ENCODE data around the gene FEM1B. TPM values are rescaled to one million over a fixed set of nuclear protein-coding genes. Genes with fewer than 3 reads are reported as not detected.
"Not testable (repeated sequence)": the region's sequence is repeated elsewhere in the genome, so short reads cannot be mapped to it uniquely, and the experiment has no call there.

The FEM1B gene
- 91.5 TPM for total RNA-seq

DNA sequence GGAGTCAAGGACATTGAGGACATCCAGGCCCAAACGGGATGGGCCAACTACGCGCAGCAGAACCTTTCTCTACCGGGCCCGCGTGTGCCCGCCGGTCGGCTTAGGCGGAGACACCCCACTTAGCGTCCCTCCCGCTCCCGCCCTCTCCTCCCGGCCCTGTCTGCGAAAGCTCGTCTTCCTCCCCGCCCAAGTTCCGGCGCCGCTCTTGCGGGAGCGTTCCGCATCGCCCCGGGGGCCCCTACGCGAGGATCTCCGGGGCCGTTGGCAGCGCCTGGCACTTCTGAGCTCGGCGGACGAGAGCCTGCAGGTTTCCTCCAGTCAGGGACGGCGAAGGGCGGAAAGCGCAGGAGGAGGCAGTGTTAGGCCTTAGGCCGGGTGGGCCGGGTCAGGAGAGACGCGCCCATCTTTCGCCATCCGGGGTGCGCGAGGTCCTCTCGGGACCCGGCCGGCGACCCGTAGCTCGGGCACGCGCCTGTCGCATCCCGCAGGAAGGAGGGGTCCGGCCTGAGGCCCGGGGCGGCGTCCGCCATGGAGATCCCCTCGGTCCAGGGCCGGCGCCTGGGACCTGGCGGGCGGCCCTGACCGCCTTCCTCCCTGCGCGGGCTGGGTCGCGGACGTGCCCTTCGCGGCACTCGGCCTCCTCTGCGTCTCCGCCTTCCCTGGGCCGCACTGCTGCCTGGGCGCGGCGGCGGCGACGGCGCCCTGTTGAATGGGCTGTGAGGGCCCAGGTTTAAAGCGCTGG, at the start of gene FEM1B:
Gene FEM1B (plus strand): TSS at position 143 of the 742 bp plus-strand sequence. CDS start 673 bp downstream, outside the sequence.
- DNase-seq (ENCODE audit: low spot score) = peak; percentile 94

GRCh38 chr15:68228143-68228970, 49.2 kb upstream of the FEM1B start:
- DNase-seq (ENCODE audit: low spot score) = no peak

GRCh38 chr15:68228971-68229385, 48.6 kb upstream of the FEM1B start:
- DNase-seq (ENCODE audit: low spot score) = no peak

- DNase-seq (ENCODE audit: low spot score) = peak; percentile 80
Observed at GRCh38 chr15:68229386-68230156, 48.0 kb upstream of the FEM1B start, which contains the start of gene CLN6. Gene CLN6, minus strand, starts transcription at chr15:68229728. Its CDS starts 144 bp downstream, at chr15:68229584.

GRCh38 chr15:68230157-68231100, 47.1 kb upstream of the FEM1B start:
- no peak for DNase-seq (ENCODE audit: low spot score)

DNA sequence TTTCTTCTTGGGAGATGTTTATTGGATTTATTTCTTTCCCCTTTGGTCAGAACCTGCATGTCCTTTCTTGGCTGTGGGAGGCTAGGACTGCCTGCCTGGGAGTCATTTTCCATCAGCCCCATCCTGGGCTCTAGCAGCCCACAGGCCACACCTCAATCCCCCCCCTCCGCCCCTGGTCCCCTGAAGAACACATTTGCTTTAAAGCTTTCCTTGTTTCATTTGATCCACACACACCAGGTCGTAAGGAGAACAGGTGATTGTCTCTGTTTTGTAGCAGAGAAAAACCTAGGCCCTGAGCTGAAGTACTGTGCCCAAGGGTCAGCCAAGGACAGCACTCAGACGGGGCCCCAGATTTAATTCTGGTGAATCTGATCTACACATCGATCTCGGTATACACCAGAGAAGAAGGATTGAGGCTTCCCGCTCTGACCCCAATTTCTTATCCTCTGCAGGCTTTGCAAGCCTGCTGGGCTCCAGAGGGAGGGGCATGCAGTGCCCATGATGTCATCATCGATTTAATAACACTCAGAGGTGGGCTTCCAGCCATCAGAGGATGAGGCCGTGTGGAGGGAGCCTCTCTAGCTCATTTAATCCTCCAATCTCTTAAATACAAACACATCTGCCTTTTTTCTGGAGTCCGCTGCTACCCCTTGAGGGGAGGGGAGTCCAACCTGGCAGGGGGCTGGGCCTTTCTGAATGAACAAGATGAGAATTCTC, 46.3 kb upstream of the FEM1B start:
- no peak for DNase-seq (ENCODE audit: low spot score)

DNA sequence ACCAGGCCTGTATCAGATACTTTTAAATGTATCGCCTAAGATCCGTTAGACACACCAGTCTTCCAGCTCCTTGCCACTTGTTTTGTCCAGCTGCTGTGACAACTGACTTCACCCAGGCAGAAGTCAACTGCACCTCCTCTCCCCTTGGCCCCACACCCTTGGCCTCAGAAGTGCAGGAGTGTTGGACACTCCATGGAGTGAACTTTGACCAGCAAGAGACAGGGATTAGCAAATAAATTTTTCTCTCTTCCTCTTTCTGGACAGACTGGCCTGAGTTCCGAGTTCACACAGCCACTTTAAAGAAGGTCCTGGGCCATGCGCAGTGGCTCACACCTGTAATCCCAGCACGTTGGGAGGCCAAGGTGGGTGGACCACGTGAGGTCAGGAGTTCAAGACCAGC, 45.1 kb upstream of the FEM1B start:
- no peak for DNase-seq (ENCODE audit: low spot score)

GRCh38 chr15:68232937-68233336, 44.6 kb upstream of the FEM1B start:
- no peak for DNase-seq (ENCODE audit: low spot score)

DNA sequence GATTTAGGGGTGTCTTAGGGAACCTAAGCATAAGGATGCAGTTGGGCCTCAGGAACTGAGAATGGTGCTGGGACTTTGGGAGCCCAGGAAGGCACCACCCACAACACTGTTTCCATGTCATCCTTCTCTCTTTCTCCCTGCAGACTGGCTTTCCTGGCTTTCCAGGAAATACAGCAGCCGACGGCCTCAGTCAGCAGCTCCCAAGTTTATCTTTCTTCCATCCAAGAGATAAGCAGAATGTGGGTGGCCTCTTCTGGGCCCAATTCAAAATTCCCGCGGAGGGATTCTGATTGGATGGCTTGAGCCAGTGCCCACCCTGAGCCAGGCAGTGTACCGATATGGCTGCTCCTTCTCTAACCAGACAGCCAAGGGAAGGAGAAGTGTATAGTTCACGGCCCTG, 43.5 kb upstream of the FEM1B start:
- DNase-seq (ENCODE audit: low spot score) = no peak

- DNase-seq (ENCODE audit: low spot score) = not testable (repeated sequence)
Observed at GRCh38 chr15:68234520-68234919, 43.0 kb upstream of the FEM1B start.

- no peak for DNase-seq (ENCODE audit: low spot score)
Observed at GRCh38 chr15:68235022-68235421, 42.5 kb upstream of the FEM1B start.

GRCh38 chr15:68239025-68239424, 38.5 kb upstream of the FEM1B start:
- DNase-seq (ENCODE audit: low spot score) = no peak

DNA sequence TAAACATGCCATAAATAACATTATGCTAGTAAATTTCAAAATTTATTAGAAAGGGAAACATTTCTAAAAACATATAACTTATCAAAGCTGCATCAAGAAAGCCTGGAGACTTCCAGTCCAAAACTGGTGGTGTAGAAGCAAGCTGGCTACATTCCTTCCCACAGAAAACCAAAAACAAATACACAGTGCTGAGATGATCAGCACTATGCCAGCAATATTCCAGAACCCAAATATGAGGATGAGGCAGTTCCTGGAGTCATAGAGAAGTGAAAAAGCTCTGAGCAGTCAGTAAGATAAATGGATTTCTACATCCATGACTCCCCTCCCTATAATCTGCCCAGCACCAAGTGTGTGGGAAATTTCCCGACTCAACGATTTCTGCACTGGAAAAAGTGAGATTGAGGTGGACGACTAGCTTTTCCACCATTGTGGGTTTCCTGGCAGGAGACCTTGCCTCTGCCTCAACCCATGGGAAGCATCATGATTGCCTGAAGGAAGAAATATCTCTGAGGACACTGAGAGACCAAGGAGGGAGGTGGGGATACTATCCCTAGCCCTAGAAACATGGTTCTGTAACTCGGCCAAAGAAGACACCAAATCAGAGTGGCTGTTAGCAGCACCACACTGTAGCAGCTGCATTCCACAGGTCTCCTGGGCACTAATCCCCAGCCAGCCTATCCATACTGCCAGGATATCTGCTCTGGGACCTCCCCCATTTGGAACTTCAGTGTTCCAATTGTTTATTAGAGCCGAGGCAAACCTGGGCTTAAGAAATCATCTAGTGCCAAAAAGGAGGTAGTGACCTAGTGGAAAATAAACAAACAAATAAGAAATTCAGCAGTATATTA, 36.2 kb upstream of the FEM1B start:
- DNase-seq (ENCODE audit: low spot score) = no peak

- no peak for DNase-seq (ENCODE audit: low spot score)
Observed at GRCh38 chr15:68244235-68244634, 33.3 kb upstream of the FEM1B start.

DNA sequence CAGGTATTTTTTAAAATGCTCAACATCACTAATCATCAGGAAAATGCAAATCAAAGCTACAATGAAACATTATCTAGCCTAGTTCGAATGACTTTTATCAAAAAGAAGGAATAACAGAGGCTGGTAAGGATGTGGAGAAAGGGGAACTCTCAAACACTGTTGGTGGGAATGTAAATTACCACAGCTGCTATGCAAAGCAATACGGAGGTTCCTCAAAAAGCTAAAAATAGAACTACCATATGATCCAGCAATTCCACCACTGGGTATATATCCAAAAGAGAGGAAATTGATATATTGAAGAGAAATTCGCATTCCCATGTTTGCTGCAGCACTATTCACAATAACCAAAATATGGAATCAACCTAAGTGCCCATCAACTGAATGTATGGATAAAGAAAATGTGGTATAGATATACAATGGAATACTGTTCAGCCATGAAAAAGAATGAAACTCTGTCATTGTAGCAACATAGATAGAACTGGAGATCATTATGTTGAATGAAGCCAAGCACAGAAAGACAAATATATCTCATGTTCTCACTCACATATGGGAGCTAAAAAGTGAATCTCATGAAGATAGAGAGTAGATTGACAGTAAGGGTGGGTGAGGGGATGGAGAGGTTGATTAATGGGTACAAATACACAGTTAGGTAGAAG, 28.4 kb upstream of the FEM1B start:
- no peak for DNase-seq (ENCODE audit: low spot score)

GRCh38 chr15:68252925-68253534, 24.5 kb upstream of the FEM1B start:
- no peak for DNase-seq (ENCODE audit: low spot score)

- DNase-seq (ENCODE audit: low spot score) = peak; percentile 94
Observed at GRCh38 chr15:68256675-68257450, 20.7 kb upstream of the FEM1B start.

GRCh38 chr15:68258692-68259091, 18.9 kb upstream of the FEM1B start:
- DNase-seq (ENCODE audit: low spot score) = no peak
